H1 (cell line): ENCODE data around the gene PIGA. TPM values are rescaled to one million over a fixed set of nuclear protein-coding genes. Genes with fewer than 3 reads are reported as not detected.

Experiments
- CTCF ChIA-PET: fragments of 300-600 bp; sonication (Branson Sonifier 250); formaldehyde crosslinking; loops from one replicate; lab custom pipeline; 2021; ENCODE audit not compliant: partially characterized antibody; lab: Charles Lee
- POLR2A ChIA-PET: fragments of 300-600 bp; sonication (Branson Sonifier 250); formaldehyde crosslinking; loops from one replicate; lab custom pipeline; 2021; ENCODE audit warnings: inconsistent platforms; ENCODE audit not compliant: partially characterized antibody; lab: Charles Lee
- DNase-seq, 2 experiments: peaks; one replicate each; pipeline versions ENCODE4 v3.0.0 to v3.0.0-alpha.2; 2010 to 2022; ENCODE audit warnings: low spot score in 2 of 2, low read depth in 1 of 2, mixed read lengths in 1 of 2
- FAIRE-seq: peaks from 2 replicates; lab custom pipeline; 2011; peaks lifted over from hg19 to GRCh38; lab: Jason Lieb, UNC
- H2AFZ ChIP-seq: 2 replicates; pipeline ENCODE4 v1.8.1; 2012; ENCODE audit warnings: low read length, inconsistent platforms
- H2AK5ac ChIP-seq: 2 replicates; pipeline ENCODE4 v1.6.1; 2013; ENCODE audit warnings: low read depth, low read length
- H2BK120ac ChIP-seq: replicated peaks from 2 replicates; pipeline ENCODE3; 2013; ENCODE audit warnings: low read depth, low read length, inconsistent platforms
- H2BK12ac ChIP-seq: 2 replicates; pipeline ENCODE4 v1.6.1; 2013; ENCODE audit warnings: low read depth, low read length
- H2BK15ac ChIP-seq: 2 replicates; pipeline ENCODE4 v1.6.1; 2013; ENCODE audit warnings: low read length
- H2BK20ac ChIP-seq: 2 replicates; pipeline ENCODE4 v1.6.1; 2013; ENCODE audit warnings: low read length
- H2BK5ac ChIP-seq: 2 replicates; pipeline ENCODE4 v1.6.1; 2013; ENCODE audit warnings: low read depth, low read length
- H3K14ac ChIP-seq: 2 replicates; pipeline ENCODE4 v1.6.1; 2013; ENCODE audit warnings: inconsistent platforms; ENCODE audit not compliant: insufficient read length
- H3K18ac ChIP-seq: 2 replicates; pipeline ENCODE4 v1.6.1; 2013; ENCODE audit warnings: low read length; ENCODE audit errors: extremely low read depth
- H3K23ac ChIP-seq: 2 replicates; pipeline ENCODE4 v1.6.1; 2013; ENCODE audit warnings: inconsistent platforms; ENCODE audit not compliant: insufficient read length
- H3K23me2 ChIP-seq: 2 replicates; pipeline ENCODE4 v1.6.1; 2013; ENCODE audit warnings: low read depth, low read length
- H3K27ac ChIP-seq: 2 replicates; pipeline ENCODE4 v1.6.1; 2011; ENCODE audit warnings: low read depth, low read length, inconsistent platforms
- H3K27me3 ChIP-seq, 4 experiments: replicated peaks in 1 of 4; 1 replicate in 1 of 4; 2 replicates in 3 of 4; pipeline versions ENCODE4 v1.6.1 to v1.8.1; 2011 to 2013; ENCODE audit warnings: low read length in 3 of 4, mild to moderate bottlenecking in 3 of 4, inconsistent platforms in 2 of 4, mixed read lengths in 2 of 4, moderate library complexity in 1 of 4; ENCODE audit not compliant: control insufficient read depth in 3 of 4, insufficient read depth in 3 of 4; ENCODE audit errors: extremely low read depth in 1 of 4
- H3K36me3 ChIP-seq, 4 experiments: 2 replicates each; pipeline versions ENCODE4 v1.6.1 to v1.8.1; 2011 to 2013; ENCODE audit warnings: mild to moderate bottlenecking in 4 of 4, low read length in 3 of 4, moderate library complexity in 2 of 4, control low read depth in 1 of 4, inconsistent platforms in 1 of 4; ENCODE audit not compliant: insufficient read depth in 4 of 4, control insufficient read depth in 2 of 4
- H3K4ac ChIP-seq: replicated peaks from 2 replicates; pipeline ENCODE3; 2013; ENCODE audit warnings: low read length, low read depth, mixed read lengths, inconsistent platforms; ENCODE audit not compliant: insufficient read length
- H3K4me1 ChIP-seq, 4 experiments: replicated peaks in 1 of 4; 1 replicate in 1 of 4; 2 replicates in 3 of 4; pipeline versions ENCODE4 v1.6.1 to v1.8.1; 2011 to 2013; ENCODE audit warnings: low read length in 3 of 4, inconsistent platforms in 2 of 4, mixed read lengths in 1 of 4; ENCODE audit not compliant: insufficient read depth in 4 of 4, control insufficient read depth in 3 of 4
- H3K4me2 ChIP-seq, 2 experiments: 2 replicates each; pipeline versions ENCODE4 v1.6.1 to v1.8.1; 2011 to 2013; ENCODE audit warnings: low read depth in 2 of 2, low read length in 2 of 2, control low read depth in 1 of 2, inconsistent platforms in 1 of 2, mild to moderate bottlenecking in 1 of 2; ENCODE audit not compliant: insufficient read depth in 1 of 2
- H3K4me3 ChIP-seq, 4 experiments: fragments of 200-600, 300-600 bp in 1 of 4; sonication (generic), shearing (Covaris generic), sonication (Bioruptor Twin) in 1 of 4; 2 replicates each; pipeline versions ENCODE4 v1.5.1 to v1.8.1; 2011 to 2016; ENCODE audit warnings: low read length in 4 of 4, low read depth in 3 of 4, control low read depth in 2 of 4, inconsistent platforms in 2 of 4, mild to moderate bottlenecking in 2 of 4, mixed read lengths in 1 of 4, moderate library complexity in 1 of 4; ENCODE audit not compliant: insufficient read depth in 2 of 4; ENCODE audit errors: extremely low read depth in 1 of 4
- H3K56ac ChIP-seq: replicated peaks from 2 replicates; pipeline ENCODE3; 2013; ENCODE audit warnings: low read depth, mild to moderate bottlenecking, mixed read lengths, low read length, inconsistent platforms; ENCODE audit not compliant: insufficient read length
- H3K79me1 ChIP-seq: 2 replicates; pipeline ENCODE4 v1.6.1; 2013; ENCODE audit warnings: low read depth, low read length, control low read depth
- H3K79me2 ChIP-seq, 2 experiments: 2 replicates each; pipeline versions ENCODE4 v1.6.1 to v1.8.1; 2012 to 2013; ENCODE audit warnings: low read length in 2 of 2, mild to moderate bottlenecking in 2 of 2, inconsistent platforms in 1 of 2; ENCODE audit not compliant: insufficient read depth in 2 of 2, control insufficient read depth in 1 of 2
- H3K9ac ChIP-seq, 4 experiments: replicated peaks in 1 of 4; 1 replicate in 1 of 4; 2 replicates in 3 of 4; pipeline versions ENCODE4 v1.6.1 to v1.8.1; 2011 to 2013; ENCODE audit warnings: low read depth in 3 of 4, low read length in 3 of 4, control low read depth in 2 of 4, mild to moderate bottlenecking in 2 of 4, moderate library complexity in 2 of 4, inconsistent platforms in 1 of 4; ENCODE audit errors: extremely low read depth in 1 of 4
- H3K9me3 ChIP-seq, 2 experiments: 2 replicates each; pipeline versions ENCODE4 v1.6.1 to v1.8.1; 2012 to 2013; ENCODE audit warnings: mild to moderate bottlenecking in 2 of 2, moderate library complexity in 2 of 2, control low read depth in 1 of 2, inconsistent platforms in 1 of 2, low read depth in 1 of 2, low read length in 1 of 2, mixed read lengths in 1 of 2; ENCODE audit not compliant: insufficient read depth in 2 of 2
- H4K20me1 ChIP-seq, 2 experiments: replicated peaks in 1 of 2; 2 replicates each; pipeline versions ENCODE3 to v1.8.1; 2011 to 2013; ENCODE audit warnings: inconsistent platforms in 2 of 2, low read length in 2 of 2, mild to moderate bottlenecking in 1 of 2; ENCODE audit not compliant: insufficient read depth in 2 of 2, control insufficient read depth in 1 of 2
- H4K5ac ChIP-seq: 2 replicates; pipeline ENCODE4 v1.6.1; 2013; ENCODE audit warnings: low read length, low read depth, mixed read lengths, inconsistent platforms; ENCODE audit not compliant: insufficient read length
- H4K8ac ChIP-seq: 2 replicates; pipeline ENCODE4 v1.8.0; 2013; ENCODE audit warnings: mild to moderate bottlenecking, moderate library complexity, low read length, inconsistent platforms; ENCODE audit not compliant: insufficient read depth; ENCODE audit errors: extremely low read depth
- H4K91ac ChIP-seq: replicated peaks from 2 replicates; pipeline ENCODE3; 2013; ENCODE audit warnings: low read length, mixed read lengths, inconsistent platforms; ENCODE audit not compliant: insufficient read length
- WGBS, 2 experiments: shearing (Covaris generic) in 1 of 2; methylation state at CpG; one replicate each; pipeline versions ENCODE4 v1.1.6 to v1.1.7; 2013 to 2015; ENCODE audit warnings: low lambda C conversion rate in 2 of 2, mixed read lengths in 2 of 2, inconsistent platforms in 1 of 2, low coverage in 1 of 2, missing lambda C conversion rate in 1 of 2; ENCODE audit not compliant: insufficient replicate concordance in 2 of 2, insufficient coverage in 1 of 2, insufficient read length in 1 of 2; ENCODE audit errors: extremely low coverage in 1 of 2, missing lambda C conversion rate in 1 of 2; 5-methylcytosine and 5-hydroxymethylcytosine counted together
- polyA plus RNA-seq, 7 experiments: library from polyadenylated mRNA; depleted of rRNA in 3 of 7; stranded (reverse) in 5 of 7; unstranded in 2 of 7; fragments of >200 nt in 5 of 7; fragments of 200-250 nt in 2 of 7; gene quantifications; 1 replicate in 5 of 7; 2 replicates in 1 of 7; 4 replicates in 1 of 7; pipeline versions ENCODE4 v1.2.1 to v1.2.3, GENCODE V29; 2011 to 2013; ENCODE audit warnings: missing spikeins in 2 of 7, mixed read lengths in 2 of 7
- total RNA-seq: library from RNA; stranded (reverse); fragmentation: NEBNext Ultra II Directional; extraction: Animal tissue kit (Norgen Biotek cat#: 25700); gene quantifications from 2 replicates; pipeline ENCODE4 v1.2.1, GENCODE V29; 2021
- TF ChIP-seq, protein P1 (sequence below): fragments of 300-600 bp; sonication (generic); IDR thresholded peaks from 2 replicates; pipeline ENCODE4 v1.7.1; 2012; ENCODE audit warnings: low read length, moderate library complexity, mild to moderate bottlenecking, inconsistent platforms; ENCODE audit not compliant: insufficient replicate concordance

Gene PIGA
- total and polyA plus RNA-seq, 2 of the 8 experiments (the other 6 are each of a cell fraction or from before 2014, with no cell fraction given), result 5.0 to 13.4 TPM

DNA sequence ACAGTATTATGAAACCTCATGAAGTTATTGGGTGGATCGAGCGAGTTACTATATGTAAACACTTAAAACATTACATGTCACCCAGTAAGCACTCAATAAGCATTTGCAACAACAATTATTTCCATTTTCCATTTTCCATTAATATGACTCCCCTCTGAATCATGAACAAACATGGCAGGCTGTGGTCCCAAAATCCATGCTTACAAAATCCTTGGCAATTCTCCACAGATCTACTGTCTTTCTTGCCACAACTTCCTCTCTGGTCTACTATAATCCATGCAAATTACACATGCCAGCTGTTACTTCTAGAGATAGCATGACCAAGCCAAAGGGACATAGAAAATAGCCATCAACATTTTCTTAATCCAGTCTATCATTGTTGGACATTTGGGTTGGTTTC, 41.9 kb downstream of the PIGA start:
- H3K14ac ChIP-seq, result no peak overlapping the region
- H4K5ac ChIP-seq, result no peak overlapping the region
- H3K79me2 ChIP-seq, result no peaks in the 10 kb centered on the region
- no peak overlapping the region for H4K8ac ChIP-seq
- no peak overlapping the region for H3K4me3 ChIP-seq
- CTCF ChIA-PET, result no interaction called here
- H2BK15ac ChIP-seq, result no peak overlapping the region
- H3K56ac ChIP-seq, result no peak overlapping the region
- H2BK120ac ChIP-seq, result no peak overlapping the region
- H4K20me1 ChIP-seq, result no peaks in the 10 kb centered on the region
- H3K4ac ChIP-seq, result no peak overlapping the region
- no peak overlapping the region for H4K91ac ChIP-seq
- WGBS, 2 experiments, result 100% methylated on average over 2 of the region's 2 CpGs; no CpG with 5 or more reads in 1 of the 2 experiments
- no peaks in the 10 kb centered on the region for H3K23me2 ChIP-seq
- no peak overlapping the region for H2BK12ac ChIP-seq
- H2AFZ ChIP-seq, result no peak overlapping the region
- H3K4me2 ChIP-seq, result no peak overlapping the region
- no peak overlapping the region for H3K18ac ChIP-seq
- no peaks in the 10 kb centered on the region for H3K27me3 ChIP-seq
- FAIRE-seq, result no peak
- DNase-seq, result no peak
- H2BK5ac ChIP-seq, result no peak overlapping the region
- no peak overlapping the region for H3K27ac ChIP-seq
- H3K9me3 ChIP-seq, result no peaks in the 10 kb centered on the region
- H3K79me1 ChIP-seq, result no peaks in the 10 kb centered on the region
- no peaks in the 10 kb centered on the region for H3K4me1 ChIP-seq
- POLR2A ChIA-PET, result no interaction called here
- no peak overlapping the region for H2BK20ac ChIP-seq
- no peak overlapping the region for H3K23ac ChIP-seq
- no peak overlapping the region for H3K9ac ChIP-seq
- H2AK5ac ChIP-seq, result no peak overlapping the region
- no peaks in the 10 kb centered on the region for H3K36me3 ChIP-seq
- TF ChIP-seq, protein P1, sequence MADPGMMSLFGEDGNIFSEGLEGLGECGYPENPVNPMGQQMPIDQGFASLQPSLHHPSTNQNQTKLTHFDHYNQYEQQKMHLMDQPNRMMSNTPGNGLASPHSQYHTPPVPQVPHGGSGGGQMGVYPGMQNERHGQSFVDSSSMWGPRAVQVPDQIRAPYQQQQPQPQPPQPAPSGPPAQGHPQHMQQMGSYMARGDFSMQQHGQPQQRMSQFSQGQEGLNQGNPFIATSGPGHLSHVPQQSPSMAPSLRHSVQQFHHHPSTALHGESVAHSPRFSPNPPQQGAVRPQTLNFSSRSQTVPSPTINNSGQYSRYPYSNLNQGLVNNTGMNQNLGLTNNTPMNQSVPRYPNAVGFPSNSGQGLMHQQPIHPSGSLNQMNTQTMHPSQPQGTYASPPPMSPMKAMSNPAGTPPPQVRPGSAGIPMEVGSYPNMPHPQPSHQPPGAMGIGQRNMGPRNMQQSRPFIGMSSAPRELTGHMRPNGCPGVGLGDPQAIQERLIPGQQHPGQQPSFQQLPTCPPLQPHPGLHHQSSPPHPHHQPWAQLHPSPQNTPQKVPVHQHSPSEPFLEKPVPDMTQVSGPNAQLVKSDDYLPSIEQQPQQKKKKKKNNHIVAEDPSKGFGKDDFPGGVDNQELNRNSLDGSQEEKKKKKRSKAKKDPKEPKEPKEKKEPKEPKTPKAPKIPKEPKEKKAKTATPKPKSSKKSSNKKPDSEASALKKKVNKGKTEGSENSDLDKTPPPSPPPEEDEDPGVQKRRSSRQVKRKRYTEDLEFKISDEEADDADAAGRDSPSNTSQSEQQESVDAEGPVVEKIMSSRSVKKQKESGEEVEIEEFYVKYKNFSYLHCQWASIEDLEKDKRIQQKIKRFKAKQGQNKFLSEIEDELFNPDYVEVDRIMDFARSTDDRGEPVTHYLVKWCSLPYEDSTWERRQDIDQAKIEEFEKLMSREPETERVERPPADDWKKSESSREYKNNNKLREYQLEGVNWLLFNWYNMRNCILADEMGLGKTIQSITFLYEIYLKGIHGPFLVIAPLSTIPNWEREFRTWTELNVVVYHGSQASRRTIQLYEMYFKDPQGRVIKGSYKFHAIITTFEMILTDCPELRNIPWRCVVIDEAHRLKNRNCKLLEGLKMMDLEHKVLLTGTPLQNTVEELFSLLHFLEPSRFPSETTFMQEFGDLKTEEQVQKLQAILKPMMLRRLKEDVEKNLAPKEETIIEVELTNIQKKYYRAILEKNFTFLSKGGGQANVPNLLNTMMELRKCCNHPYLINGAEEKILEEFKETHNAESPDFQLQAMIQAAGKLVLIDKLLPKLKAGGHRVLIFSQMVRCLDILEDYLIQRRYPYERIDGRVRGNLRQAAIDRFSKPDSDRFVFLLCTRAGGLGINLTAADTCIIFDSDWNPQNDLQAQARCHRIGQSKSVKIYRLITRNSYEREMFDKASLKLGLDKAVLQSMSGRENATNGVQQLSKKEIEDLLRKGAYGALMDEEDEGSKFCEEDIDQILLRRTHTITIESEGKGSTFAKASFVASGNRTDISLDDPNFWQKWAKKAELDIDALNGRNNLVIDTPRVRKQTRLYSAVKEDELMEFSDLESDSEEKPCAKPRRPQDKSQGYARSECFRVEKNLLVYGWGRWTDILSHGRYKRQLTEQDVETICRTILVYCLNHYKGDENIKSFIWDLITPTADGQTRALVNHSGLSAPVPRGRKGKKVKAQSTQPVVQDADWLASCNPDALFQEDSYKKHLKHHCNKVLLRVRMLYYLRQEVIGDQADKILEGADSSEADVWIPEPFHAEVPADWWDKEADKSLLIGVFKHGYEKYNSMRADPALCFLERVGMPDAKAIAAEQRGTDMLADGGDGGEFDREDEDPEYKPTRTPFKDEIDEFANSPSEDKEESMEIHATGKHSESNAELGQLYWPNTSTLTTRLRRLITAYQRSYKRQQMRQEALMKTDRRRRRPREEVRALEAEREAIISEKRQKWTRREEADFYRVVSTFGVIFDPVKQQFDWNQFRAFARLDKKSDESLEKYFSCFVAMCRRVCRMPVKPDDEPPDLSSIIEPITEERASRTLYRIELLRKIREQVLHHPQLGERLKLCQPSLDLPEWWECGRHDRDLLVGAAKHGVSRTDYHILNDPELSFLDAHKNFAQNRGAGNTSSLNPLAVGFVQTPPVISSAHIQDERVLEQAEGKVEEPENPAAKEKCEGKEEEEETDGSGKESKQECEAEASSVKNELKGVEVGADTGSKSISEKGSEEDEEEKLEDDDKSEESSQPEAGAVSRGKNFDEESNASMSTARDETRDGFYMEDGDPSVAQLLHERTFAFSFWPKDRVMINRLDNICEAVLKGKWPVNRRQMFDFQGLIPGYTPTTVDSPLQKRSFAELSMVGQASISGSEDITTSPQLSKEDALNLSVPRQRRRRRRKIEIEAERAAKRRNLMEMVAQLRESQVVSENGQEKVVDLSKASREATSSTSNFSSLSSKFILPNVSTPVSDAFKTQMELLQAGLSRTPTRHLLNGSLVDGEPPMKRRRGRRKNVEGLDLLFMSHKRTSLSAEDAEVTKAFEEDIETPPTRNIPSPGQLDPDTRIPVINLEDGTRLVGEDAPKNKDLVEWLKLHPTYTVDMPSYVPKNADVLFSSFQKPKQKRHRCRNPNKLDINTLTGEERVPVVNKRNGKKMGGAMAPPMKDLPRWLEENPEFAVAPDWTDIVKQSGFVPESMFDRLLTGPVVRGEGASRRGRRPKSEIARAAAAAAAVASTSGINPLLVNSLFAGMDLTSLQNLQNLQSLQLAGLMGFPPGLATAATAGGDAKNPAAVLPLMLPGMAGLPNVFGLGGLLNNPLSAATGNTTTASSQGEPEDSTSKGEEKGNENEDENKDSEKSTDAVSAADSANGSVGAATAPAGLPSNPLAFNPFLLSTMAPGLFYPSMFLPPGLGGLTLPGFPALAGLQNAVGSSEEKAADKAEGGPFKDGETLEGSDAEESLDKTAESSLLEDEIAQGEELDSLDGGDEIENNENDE, result no peak
